ENCODE results near the gene OSBPL2. TPM values are rescaled to one million over a fixed set of nuclear protein-coding genes. Genes with fewer than 3 reads are reported as not detected.

OSBPL2 gene
- total RNA-seq, 1 donor from 2014 or later: 20.6 TPM

GRCh38 chr20:62311832-62312661 is 73.7 kb downstream of the OSBPL2 start:
- no peak for DNase-seq (ENCODE audit: low read depth, low spot score)

GRCh38 chr20:62312662-62312977 is 74.3 kb downstream of the OSBPL2 start:
- no peak for DNase-seq (ENCODE audit: low read depth, low spot score)

GRCh38 chr20:62313021-62313420 is 74.7 kb downstream of the OSBPL2 start:
- no peak for DNase-seq (ENCODE audit: low read depth, low spot score)

GRCh38 chr20:62313460-62314338 is 75.4 kb downstream of the OSBPL2 start:
- no peak for DNase-seq (ENCODE audit: low read depth, low spot score)

GRCh38 chr20:62314339-62314638 is 76.0 kb downstream of the OSBPL2 start:
- DNase-seq (ENCODE audit: low read depth, low spot score): no peak

GRCh38 chr20:62314711-62315302 is 76.5 kb downstream of the OSBPL2 start:
- no peak for DNase-seq (ENCODE audit: low read depth, low spot score)

GRCh38 chr20:62315773-62316172 is 77.5 kb downstream of the OSBPL2 start:
- no peak for DNase-seq (ENCODE audit: low read depth, low spot score)

- no peak for DNase-seq (ENCODE audit: low read depth, low spot score)
Measured at GRCh38 chr20:62316331-62317166, 78.2 kb downstream of the OSBPL2 start.

GRCh38 chr20:62317167-62317655 is 78.9 kb downstream of the OSBPL2 start:
- no peak for DNase-seq (ENCODE audit: low read depth, low spot score)

- no peak for DNase-seq (ENCODE audit: low read depth, low spot score)
Measured at GRCh38 chr20:62318400-62319345, 80.4 kb downstream of the OSBPL2 start.

- DNase-seq (ENCODE audit: low read depth, low spot score): no peak
Measured at GRCh38 chr20:62319346-62319909, 81.1 kb downstream of the OSBPL2 start.

GRCh38 chr20:62320581-62321354 is 82.4 kb downstream of the OSBPL2 start:
- no peak for DNase-seq (ENCODE audit: low read depth, low spot score)

- DNase-seq (ENCODE audit: low read depth, low spot score): no peak
Measured at GRCh38 chr20:62321521-62321948, 83.2 kb downstream of the OSBPL2 start.

GRCh38 chr20:62321975-62322374 is 83.7 kb downstream of the OSBPL2 start:
- no peak for DNase-seq (ENCODE audit: low read depth, low spot score)

GRCh38 chr20:62322492-62323041 is 84.2 kb downstream of the OSBPL2 start:
- no peak for DNase-seq (ENCODE audit: low read depth, low spot score)

GRCh38 chr20:62323146-62323979 is 85.0 kb downstream of the OSBPL2 start:
- DNase-seq (ENCODE audit: low read depth, low spot score): no peak

- DNase-seq (ENCODE audit: low read depth, low spot score): no peak
Measured at GRCh38 chr20:62323980-62324906, 85.9 kb downstream of the OSBPL2 start.

All from pulmonary artery endothelial cell (primary cell).